GM21786 (cell line): ENCODE results near the gene ZMIZ2.
"Not testable (repeated sequence)": the region's sequence is repeated elsewhere in the genome, so short reads cannot be mapped to it uniquely, and the experiment has no call there.

ENCODE experiments used
- ATAC-seq: cut with Tn5 transposase; IDR thresholded peaks from one replicate; pipeline ENCODE4 v1.9.1; 2021; ENCODE audit not compliant: unreplicated experiment

Gene ZMIZ2

DNA sequence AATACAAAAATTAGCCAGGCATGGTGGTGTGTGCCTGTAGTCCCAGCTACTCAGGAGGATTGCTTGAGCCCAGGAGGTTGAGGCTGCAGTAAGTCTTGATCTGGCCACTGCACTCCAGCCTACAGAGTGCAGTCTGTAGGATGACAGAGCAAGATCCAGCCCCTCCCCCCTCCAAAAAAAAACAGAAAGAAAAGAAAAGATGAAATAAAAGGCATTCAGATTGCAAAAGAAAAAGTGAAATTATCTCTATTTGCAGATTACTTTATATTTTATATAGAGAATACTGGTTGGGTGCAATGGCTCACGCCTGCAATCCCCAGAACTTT lies 20.7 kb upstream of the ZMIZ2 start:
- ATAC-seq, result no peak

GRCh38 chr7:44729949-44730590 lies 18.6 kb upstream of the ZMIZ2 start:
- ATAC-seq, result no peak

GRCh38 chr7:44732971-44733370 lies 15.7 kb upstream of the ZMIZ2 start:
- ATAC-seq, result not testable (repeated sequence)

DNA sequence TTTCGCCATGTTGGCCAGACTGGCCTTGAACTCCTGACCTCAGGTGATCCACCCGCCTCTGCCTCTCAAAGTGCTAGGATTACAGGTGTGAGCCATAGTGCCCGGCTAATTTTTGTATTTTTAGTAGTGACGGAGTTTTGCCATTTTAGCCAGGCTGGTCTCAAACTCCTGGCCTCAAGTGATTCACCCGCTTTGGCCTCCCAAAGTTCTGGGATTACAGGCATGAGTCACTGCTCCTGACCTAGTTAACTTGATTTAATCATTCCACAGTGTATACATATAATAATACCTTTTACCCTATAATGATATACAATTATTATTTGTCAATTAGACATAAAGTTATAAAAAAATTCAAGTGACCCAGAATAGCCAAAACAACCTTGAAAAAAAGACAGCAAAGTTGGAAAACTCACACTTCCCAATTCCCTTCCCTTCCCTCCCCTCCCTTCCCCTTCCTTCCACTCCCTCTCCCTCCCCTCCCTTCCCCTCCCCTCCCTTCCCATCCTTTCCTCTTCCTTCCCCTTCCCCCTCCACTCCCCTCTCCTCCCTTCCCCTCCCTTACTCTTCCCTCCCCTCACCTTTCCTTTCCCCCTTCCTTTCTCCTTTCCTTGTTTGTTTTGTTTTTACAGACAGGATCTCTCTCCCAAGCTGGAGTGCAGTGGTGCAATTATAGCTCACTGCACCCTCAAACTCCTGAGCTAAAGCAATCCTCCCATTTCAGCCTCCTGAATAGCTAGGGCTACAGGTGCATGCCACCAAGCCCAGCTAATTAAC lies 14.8 kb upstream of the ZMIZ2 start:
- ATAC-seq, result no peak

DNA sequence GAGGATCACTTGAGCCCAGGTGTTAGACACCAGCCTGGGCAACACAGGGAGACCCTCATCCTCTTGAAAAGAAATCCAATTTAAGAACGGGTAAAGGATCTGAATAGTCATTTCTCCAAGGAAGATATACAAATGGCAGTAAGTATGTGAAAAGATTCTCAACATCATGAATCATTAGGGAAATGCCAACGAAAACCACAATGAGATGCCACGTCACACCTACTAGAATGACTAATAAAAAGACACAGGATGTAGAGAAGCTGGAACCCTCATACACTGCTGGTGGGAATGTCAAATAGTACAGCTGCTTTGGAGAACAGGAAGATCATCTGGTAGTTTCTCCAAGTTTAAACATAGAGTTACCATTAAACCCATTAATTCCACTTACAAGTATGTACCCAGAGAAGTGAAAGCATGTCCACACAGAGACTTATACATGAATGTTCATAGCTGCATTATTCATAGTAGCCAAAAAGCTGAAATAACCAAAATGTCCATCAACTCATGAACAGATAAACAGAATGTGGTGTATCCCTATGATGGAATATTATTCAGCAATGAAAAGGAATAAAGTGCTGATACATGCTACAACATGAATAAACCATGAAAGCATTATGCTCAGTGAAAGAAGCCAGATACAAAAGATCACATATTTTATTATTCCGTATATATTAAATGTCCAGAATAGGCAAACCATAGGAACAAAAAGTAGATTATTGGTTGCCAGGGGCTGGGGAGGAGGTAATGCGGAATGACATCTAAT lies 13.1 kb upstream of the ZMIZ2 start:
- no peak for ATAC-seq

- ATAC-seq, result no peak
These were observed 11.8 kb upstream of the ZMIZ2 start for GRCh38 chr7:44736896-44737295.

GRCh38 chr7:44738051-44738723 lies 10.5 kb upstream of the ZMIZ2 start:
- no peak for ATAC-seq

- ATAC-seq, result no peak
These were observed 9.6 kb upstream of the ZMIZ2 start for GRCh38 chr7:44738876-44739665.

DNA sequence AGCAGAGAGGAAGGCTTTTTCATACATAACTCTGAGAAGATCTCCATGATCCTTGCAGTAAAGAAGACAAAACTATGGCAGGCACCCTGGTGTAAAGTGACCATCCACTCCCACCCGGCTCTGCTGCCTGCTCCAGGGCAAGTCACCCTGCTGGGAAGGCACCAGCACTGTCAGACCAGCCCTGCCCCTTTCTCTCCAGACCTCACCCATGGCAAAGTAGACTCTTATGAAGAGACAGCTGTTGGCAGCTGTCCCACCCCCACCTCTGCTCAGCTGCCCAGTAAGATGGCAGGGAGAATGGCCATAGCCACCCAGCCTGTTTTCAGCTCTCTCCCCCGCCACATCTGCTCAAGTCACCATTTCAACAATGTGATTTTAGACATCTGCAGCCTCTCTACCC lies 8.6 kb upstream of the ZMIZ2 start:
- no peak for ATAC-seq

- no peak for ATAC-seq
These were observed 4.9 kb upstream of the ZMIZ2 start for GRCh38 chr7:44743750-44744149.

DNA sequence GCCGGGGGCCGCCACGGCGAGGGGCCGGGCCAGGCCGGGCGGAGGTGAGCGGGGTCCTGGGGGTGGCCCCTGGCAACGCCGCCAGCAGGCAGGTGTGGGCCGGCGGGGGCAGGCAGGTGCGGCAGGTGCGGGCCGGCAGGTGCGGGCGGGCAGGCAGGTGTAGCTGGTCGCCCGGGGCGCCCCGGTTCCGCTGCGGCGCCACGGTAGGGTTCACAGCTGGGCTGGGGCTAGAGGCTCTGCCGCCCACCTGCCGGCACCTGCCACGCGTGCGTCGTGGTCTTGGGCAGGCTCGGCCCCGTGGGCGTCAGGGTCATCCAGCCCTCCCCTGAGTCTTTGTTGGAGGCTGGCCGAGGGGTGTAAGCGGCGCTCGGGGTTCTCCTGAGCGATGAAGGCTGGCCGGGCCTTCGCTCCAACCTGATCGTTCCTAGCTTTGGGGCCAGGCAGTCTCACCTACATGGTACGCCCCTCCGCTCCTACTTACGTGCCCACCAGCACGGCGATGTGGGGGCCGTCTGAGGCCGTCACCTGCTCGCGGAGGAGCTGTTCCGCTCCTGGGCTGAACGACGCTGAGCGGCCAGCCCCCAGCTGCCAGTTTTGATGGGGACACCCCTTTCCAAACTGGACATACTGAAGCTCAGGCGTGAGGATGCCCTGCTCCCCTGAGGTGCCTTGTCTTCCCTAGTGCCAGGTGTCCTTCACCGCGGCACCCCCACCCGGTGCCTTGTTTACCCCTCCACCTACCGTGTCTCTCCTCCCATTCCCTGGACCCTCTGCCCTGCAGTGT lies 493 bp downstream of the ZMIZ2 start:
- peak; percentile 7 for ATAC-seq

DNA sequence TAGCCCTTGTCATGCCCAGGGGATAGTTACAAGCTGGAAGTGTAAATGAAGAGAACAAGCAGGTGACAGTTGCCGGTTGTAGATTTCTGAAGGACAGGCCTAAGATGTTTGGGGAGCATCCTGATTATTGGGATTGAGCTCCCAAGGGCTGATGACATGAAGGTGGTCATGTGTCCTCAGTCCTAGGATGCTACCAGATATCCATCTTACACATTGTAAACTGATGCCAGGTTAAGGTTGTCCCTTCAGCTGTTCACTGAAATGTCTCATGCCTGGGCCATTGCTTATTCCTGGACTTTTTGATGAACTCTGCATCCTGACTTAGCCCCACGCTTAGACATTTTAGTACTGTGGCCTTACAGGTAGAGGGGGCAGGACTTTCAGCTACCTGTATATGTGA lies 1.3 kb downstream of the ZMIZ2 start:
- ATAC-seq, result no peak

DNA sequence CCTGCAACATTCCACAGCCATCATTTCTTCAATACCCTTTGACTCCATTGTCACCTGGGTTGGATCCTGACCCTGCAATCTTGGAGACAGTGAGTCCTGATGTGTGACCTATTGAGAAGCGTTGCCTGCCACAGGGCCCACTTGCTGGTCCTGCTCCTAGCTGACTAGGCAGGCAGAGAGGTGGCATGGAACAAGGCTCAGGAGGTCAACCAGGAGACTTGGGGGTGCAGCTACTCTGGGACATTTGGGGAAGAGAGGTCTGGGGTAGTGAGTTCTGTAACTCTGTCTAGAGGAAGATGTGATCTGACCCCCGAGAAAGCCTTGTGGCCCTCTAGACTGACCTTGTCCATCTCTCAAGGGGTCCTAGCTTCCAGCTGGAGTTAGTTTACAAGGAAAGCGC lies 1.8 kb downstream of the ZMIZ2 start:
- no peak for ATAC-seq

GRCh38 chr7:44750921-44751571 lies 2.4 kb downstream of the ZMIZ2 start:
- ATAC-seq, result peak; percentile 68

DNA sequence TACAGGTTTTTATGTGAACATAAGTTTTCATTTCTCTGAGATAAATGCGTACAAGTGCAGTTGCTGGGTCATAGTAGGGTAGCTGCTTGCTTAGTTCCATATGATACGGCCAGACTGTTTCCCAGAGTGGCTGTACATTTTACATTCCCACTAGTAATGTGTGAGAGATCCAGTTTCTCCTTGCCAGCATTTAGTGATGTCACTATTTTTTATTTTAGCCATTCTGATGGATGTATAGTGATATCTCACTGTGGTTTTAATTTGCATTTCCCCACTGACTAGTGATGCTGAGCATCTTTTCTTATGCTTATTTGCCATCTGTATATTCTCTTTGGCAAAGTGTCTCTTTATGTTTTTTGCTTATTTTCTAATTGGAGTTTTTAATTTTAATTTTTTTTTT lies 4.2 kb downstream of the ZMIZ2 start:
- no peak for ATAC-seq

GRCh38 chr7:44754802-44755697 lies 6.4 kb downstream of the ZMIZ2 start:
- ATAC-seq, result no peak

GRCh38 chr7:44755698-44756627 lies 7.3 kb downstream of the ZMIZ2 start:
- ATAC-seq, result no peak
